K562 (cell line): ENCODE data around the gene GNG14. TPM values are rescaled to one million over a fixed set of nuclear protein-coding genes. Genes with fewer than 3 reads are reported as not detected.
A peak's percentile ranks its signal among the peaks of the same experiment; 100 is the strongest.

Experiments
- ARNT ChIP-seq, 2 experiments: fragments of 450-650 bp; IDR thresholded peaks; 2 replicates each; pipeline ENCODE4 v1.6.1; 2016; ENCODE audit warnings: mild to moderate bottlenecking in 1 of 2
- ETV5 ChIP-seq: sonication (generic); formaldehyde crosslinking; IDR thresholded peaks from 2 replicates; pipeline ENCODE4 v1.4.0; 2020; ENCODE audit warnings: low read depth, mild to moderate bottlenecking, missing genetic modification reagents
- FOXK2 ChIP-seq, 2 experiments: fragments of 450-650 bp; IDR thresholded peaks in 1 of 2; conservative IDR thresholded peaks in 1 of 2; 2 replicates each; pipeline ENCODE4 v1.6.1; 2016; ENCODE audit warnings: low read depth in 2 of 2, mild to moderate bottlenecking in 1 of 2
- GATAD2A ChIP-seq: fragments of 450-650 bp; IDR thresholded peaks from 2 replicates; pipeline ENCODE4 v1.6.1; 2017
- HEY1 ChIP-seq: fragments of 250-450 bp; sonication (Bioruptor Pico); IDR thresholded peaks from 2 replicates; pipeline ENCODE4 v1.5.0; 2020; ENCODE audit warnings: mild to moderate bottlenecking, moderate library complexity, borderline replicate concordance
- HINFP ChIP-seq: fragments of 450-650 bp; conservative IDR thresholded peaks from 2 replicates; pipeline ENCODE4 v1.6.1; 2016; ENCODE audit warnings: missing genetic modification characterization, low read depth, mild to moderate bottlenecking, control low read depth, missing compliant biosample characterization
- KAT2B ChIP-seq: IDR thresholded peaks from one replicate; pipeline ENCODE4 v1.6.1; 2012; ENCODE audit warnings: low read depth, mild to moderate bottlenecking, control low read depth, inconsistent platforms, low read length, moderate library complexity
- MIER1 ChIP-seq: fragments of 450-650 bp; IDR thresholded peaks from 2 replicates; pipeline ENCODE4 v1.6.1; 2016; ENCODE audit warnings: antibody characterized with exemption, mild to moderate bottlenecking, low read depth
- MYNN ChIP-seq, 2 experiments: sonication (generic); formaldehyde crosslinking in 1 of 2; IDR thresholded peaks; 2 replicates each; pipeline versions ENCODE4 v1.5.0 to v1.6.1; 2016 to 2020; ENCODE audit warnings: antibody characterized with exemption in 1 of 2, missing genetic modification reagents in 1 of 2
- NFIC ChIP-seq: fragments of 450-650 bp; IDR thresholded peaks from 2 replicates; pipeline ENCODE4 v1.6.1; 2017; ENCODE audit warnings: mild to moderate bottlenecking, inconsistent platforms
- NR1H2 ChIP-seq: sonication (generic); formaldehyde crosslinking; IDR thresholded peaks from 2 replicates; pipeline ENCODE4 v1.4.0; 2020; ENCODE audit warnings: mild to moderate bottlenecking, missing genetic modification reagents
- NR2C2 ChIP-seq, 2 experiments: fragments of 200-800 bp in 1 of 2; sonication (Bioruptor generic) in 1 of 2; sonication (generic) in 1 of 2; formaldehyde crosslinking in 1 of 2; IDR thresholded peaks; 2 replicates each; pipeline versions ENCODE4 v1.6.1 to v1.8.0; 2016 to 2022; ENCODE audit warnings: mild to moderate bottlenecking in 1 of 2, missing compliant biosample characterization in 1 of 2, missing genetic modification characterization in 1 of 2, missing genetic modification reagents in 1 of 2
- NRF1 ChIP-seq, 2 experiments: fragments of 450-650 bp; IDR thresholded peaks in 1 of 2; conservative IDR thresholded peaks in 1 of 2; 2 replicates each; pipeline ENCODE4 v1.6.1; 2014; ENCODE audit warnings: mild to moderate bottlenecking in 2 of 2
- RBM25 ChIP-seq: fragments of 200-400 bp; formaldehyde crosslinking; IDR thresholded peaks from 2 replicates; pipeline ENCODE4 v1.6.1; 2018; ENCODE audit warnings: low read length, low read depth, moderate library complexity; ENCODE audit not compliant: severe bottlenecking
- SOX6 ChIP-seq: fragments of 450-650 bp; IDR thresholded peaks from 2 replicates; pipeline ENCODE4 v1.6.1; 2014; ENCODE audit warnings: mild to moderate bottlenecking
- TAF9B ChIP-seq: fragments of 450-650 bp; IDR thresholded peaks from 2 replicates; pipeline ENCODE4 v1.6.1; 2018; ENCODE audit warnings: mild to moderate bottlenecking; ENCODE audit not compliant: partially characterized antibody
- ZNF354B ChIP-seq: fragments of 250-450 bp; sonication (Bioruptor Pico); IDR thresholded peaks from 2 replicates; pipeline ENCODE4 v1.4.0; 2020
- ZNF699 ChIP-seq: fragments of 250-450 bp; sonication (Bioruptor Pico); IDR thresholded peaks from 2 replicates; pipeline ENCODE4 v1.8.0; 2021; ENCODE audit warnings: mild to moderate bottlenecking, moderate library complexity; ENCODE audit not compliant: insufficient replicate concordance
- polyA plus RNA-seq, 8 experiments: library from polyadenylated mRNA; depleted of rRNA in 4 of 8; stranded (reverse) in 5 of 8; unstranded in 3 of 8; fragments of >200 nt; fragmentation: Nextera tagmentation in 2 of 8; fragmentation: Illumina TruSeq in 1 of 8; extraction: Ambion mirVana in 2 of 8; extraction: Trizol in 1 of 8; gene quantifications; 2 replicates each; pipeline versions ENCODE4 v1.2.1 to v1.2.3, GENCODE V29; 2011 to 2014; ENCODE audit warnings: inconsistent platforms in 1 of 8, missing spikeins in 1 of 8
- total RNA-seq, 7 experiments: library from RNA; depleted of rRNA in 6 of 7; stranded (reverse); fragments of >200 nt in 6 of 7; fragmentation: Illumina TruSeq in 2 of 7; extraction: Trizol in 2 of 7; gene quantifications; 2 replicates each; pipeline versions ENCODE4 v1.2.1 to v1.2.3, GENCODE V29; 2011 to 2021; ENCODE audit warnings: low replicate concordance in 1 of 7
- TF ChIP-seq, protein P1 (sequence below): conservative IDR thresholded peaks from 2 replicates; pipeline ENCODE4 v1.6.1; 2011; ENCODE audit warnings: low read depth, mild to moderate bottlenecking, low read length; ENCODE audit not compliant: control insufficient read depth
- TF ChIP-seq, protein P2 (sequence below): sonication (generic); formaldehyde crosslinking; IDR thresholded peaks from 2 replicates; pipeline ENCODE4 v1.8.0; 2022; ENCODE audit warnings: mild to moderate bottlenecking, missing genetic modification reagents

GNG14 gene
- total and polyA plus RNA-seq, 9 of the 15 experiments (the other 6 are each of a cell fraction or from before 2014, with no cell fraction given): not detected

GRCh38 chr19:12723641-12724426, 36.0 kb downstream of the GNG14 start, which contains the start of gene TNPO2 (continued):
- TF ChIP-seq ZNF699 (CRISPR knock-in tag) (no peak), HEY1 (CRISPR knock-in tag) (no peak), MYNN (IDR thresholded peaks at IDR 0.05) (no peak), MYNN (CRISPR knock-in tag; IDR thresholded peaks at IDR 0.05) (no peak), HINFP (tag) (no peak), TAF9B (no peak), SOX6 (no peak), NR2C2 (CRISPR knock-in tag; IDR thresholded peaks at IDR 0.05) (peak; percentile 87; the same call in 1 of the 2 replicates), NR2C2 (tag; IDR thresholded peaks at IDR 0.05) (peak; percentile 94), NRF1 (conservative IDR thresholded peaks at IDR 0.05 in 1 of 2, IDR thresholded peaks at IDR 0.05 in 1 of 2) (peak; percentile 91 to 92), NR1H2 (peak; percentile 7), MIER1 (no peak; the same call in 1 of the 2 replicates), FOXK2 (conservative IDR thresholded peaks at IDR 0.05 in 1 of 2, IDR thresholded peaks at IDR 0.05 in 1 of 2; ENCODE audit: low read depth in 2 of 2) (peak; percentile 28 to 38; a peak in 2 of 4 replicates), ARNT (IDR thresholded peaks at IDR 0.05) (0 out of 4 replicates have a peak, but pooled peaks of 1 of the 2 experiments have one; percentile 15), GATAD2A (peak; percentile 49; the same call in 1 of the 2 replicates), NFIC (peak; percentile 91), ZNF354B (CRISPR knock-in tag) (no peak), ETV5 (CRISPR knock-in tag) (0 out of 2 replicates have a peak, but pooled peaks have one; percentile 42), RBM25 (no peak), KAT2B (no peak)
- TF ChIP-seq, protein P1, sequence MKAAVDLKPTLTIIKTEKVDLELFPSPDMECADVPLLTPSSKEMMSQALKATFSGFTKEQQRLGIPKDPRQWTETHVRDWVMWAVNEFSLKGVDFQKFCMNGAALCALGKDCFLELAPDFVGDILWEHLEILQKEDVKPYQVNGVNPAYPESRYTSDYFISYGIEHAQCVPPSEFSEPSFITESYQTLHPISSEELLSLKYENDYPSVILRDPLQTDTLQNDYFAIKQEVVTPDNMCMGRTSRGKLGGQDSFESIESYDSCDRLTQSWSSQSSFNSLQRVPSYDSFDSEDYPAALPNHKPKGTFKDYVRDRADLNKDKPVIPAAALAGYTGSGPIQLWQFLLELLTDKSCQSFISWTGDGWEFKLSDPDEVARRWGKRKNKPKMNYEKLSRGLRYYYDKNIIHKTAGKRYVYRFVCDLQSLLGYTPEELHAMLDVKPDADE: peak; percentile 94
- TF ChIP-seq, protein P2, sequence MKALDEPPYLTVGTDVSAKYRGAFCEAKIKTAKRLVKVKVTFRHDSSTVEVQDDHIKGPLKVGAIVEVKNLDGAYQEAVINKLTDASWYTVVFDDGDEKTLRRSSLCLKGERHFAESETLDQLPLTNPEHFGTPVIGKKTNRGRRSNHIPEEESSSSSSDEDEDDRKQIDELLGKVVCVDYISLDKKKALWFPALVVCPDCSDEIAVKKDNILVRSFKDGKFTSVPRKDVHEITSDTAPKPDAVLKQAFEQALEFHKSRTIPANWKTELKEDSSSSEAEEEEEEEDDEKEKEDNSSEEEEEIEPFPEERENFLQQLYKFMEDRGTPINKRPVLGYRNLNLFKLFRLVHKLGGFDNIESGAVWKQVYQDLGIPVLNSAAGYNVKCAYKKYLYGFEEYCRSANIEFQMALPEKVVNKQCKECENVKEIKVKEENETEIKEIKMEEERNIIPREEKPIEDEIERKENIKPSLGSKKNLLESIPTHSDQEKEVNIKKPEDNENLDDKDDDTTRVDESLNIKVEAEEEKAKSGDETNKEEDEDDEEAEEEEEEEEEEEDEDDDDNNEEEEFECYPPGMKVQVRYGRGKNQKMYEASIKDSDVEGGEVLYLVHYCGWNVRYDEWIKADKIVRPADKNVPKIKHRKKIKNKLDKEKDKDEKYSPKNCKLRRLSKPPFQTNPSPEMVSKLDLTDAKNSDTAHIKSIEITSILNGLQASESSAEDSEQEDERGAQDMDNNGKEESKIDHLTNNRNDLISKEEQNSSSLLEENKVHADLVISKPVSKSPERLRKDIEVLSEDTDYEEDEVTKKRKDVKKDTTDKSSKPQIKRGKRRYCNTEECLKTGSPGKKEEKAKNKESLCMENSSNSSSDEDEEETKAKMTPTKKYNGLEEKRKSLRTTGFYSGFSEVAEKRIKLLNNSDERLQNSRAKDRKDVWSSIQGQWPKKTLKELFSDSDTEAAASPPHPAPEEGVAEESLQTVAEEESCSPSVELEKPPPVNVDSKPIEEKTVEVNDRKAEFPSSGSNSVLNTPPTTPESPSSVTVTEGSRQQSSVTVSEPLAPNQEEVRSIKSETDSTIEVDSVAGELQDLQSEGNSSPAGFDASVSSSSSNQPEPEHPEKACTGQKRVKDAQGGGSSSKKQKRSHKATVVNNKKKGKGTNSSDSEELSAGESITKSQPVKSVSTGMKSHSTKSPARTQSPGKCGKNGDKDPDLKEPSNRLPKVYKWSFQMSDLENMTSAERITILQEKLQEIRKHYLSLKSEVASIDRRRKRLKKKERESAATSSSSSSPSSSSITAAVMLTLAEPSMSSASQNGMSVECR (CRISPR knock-in tag): peak; percentile 88
